Duodenal mucosa (tissue), 2 donors: ENCODE measurements around the gene SYT17.

Source experiments
- H3K27ac ChIP-seq: one replicate; pipeline ENCODE4 v1.7.0; 2013; ENCODE audit warnings: low read depth, low read length
- H3K27me3 ChIP-seq, 2 donors: one replicate each; pipeline ENCODE4 v1.7.0; 2013; ENCODE audit warnings: low read length in 2 of 2, control low read depth in 1 of 2; ENCODE audit not compliant: insufficient read depth in 2 of 2, control insufficient read depth in 1 of 2
- H3K36me3 ChIP-seq, 2 donors: one replicate each; pipeline ENCODE4 v1.7.0; 2013; ENCODE audit warnings: low read length in 2 of 2, control low read depth in 1 of 2; ENCODE audit not compliant: insufficient read depth in 2 of 2, control insufficient read depth in 1 of 2
- H3K4me1 ChIP-seq, 2 donors: one replicate each; pipeline ENCODE4 v1.7.0; 2013; ENCODE audit warnings: low read length in 2 of 2, control low read depth in 1 of 2; ENCODE audit not compliant: insufficient read depth in 2 of 2, control insufficient read depth in 1 of 2
- H3K4me3 ChIP-seq, 2 donors: one replicate each; pipeline ENCODE4 v1.7.0; 2013; ENCODE audit warnings: low read length in 2 of 2, low read depth in 1 of 2
- H3K9ac ChIP-seq, 2 donors: one replicate each; pipeline ENCODE4 v1.7.0; 2013; ENCODE audit warnings: low read length in 2 of 2, low read depth in 1 of 2
- H3K9me3 ChIP-seq, 2 donors: one replicate each; pipeline ENCODE4 v1.7.0; 2013; ENCODE audit warnings: low read length in 2 of 2, control low read depth in 1 of 2; ENCODE audit not compliant: control insufficient read depth in 1 of 2

The SYT17 gene

GRCh38 chr16:19289811-19290485 lies 121.9 kb downstream of the SYT17 start:
- no peaks in the 10 kb centered on the region for H3K36me3 ChIP-seq
- no peak overlapping the region for H3K4me3 ChIP-seq
- H3K27ac ChIP-seq: no peak overlapping the region
- H3K4me1 ChIP-seq: no peaks in the 10 kb centered on the region
- no peak overlapping the region for H3K9ac ChIP-seq
- H3K27me3 ChIP-seq: no peaks in the 10 kb centered on the region
- no peaks in the 10 kb centered on the region for H3K9me3 ChIP-seq

GRCh38 chr16:19290860-19291259 lies 122.8 kb downstream of the SYT17 start:
- Histone ChIP-seq H3K36me3 (no peaks in the 10 kb centered on the region), H3K4me3 (no peak overlapping the region)

DNA sequence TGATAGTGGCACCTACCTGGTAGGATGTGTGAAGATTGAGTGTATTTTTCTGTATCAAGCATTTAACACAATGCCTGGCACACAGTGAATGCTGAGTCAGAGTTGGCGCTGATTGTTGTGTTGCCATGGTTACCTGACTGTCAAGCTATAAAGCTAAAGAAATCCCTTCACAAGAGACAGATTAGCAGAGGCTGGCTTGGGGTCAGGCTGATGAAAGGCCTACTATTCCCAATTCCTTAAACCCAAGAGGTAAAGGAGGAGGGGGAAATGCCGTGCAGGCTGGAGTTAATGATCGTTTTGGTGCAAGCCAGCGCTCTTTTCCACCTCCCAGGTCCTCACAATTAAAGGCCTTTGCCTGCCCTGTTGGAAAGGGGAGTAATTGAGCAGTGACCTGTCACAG lies 123.4 kb downstream of the SYT17 start:
- H3K9ac ChIP-seq: no peak overlapping the region
- H3K4me1 ChIP-seq: no peaks in the 10 kb centered on the region
- H3K27me3 ChIP-seq: no peaks in the 10 kb centered on the region
- H3K36me3 ChIP-seq: no peaks in the 10 kb centered on the region
- no peak overlapping the region for H3K27ac ChIP-seq
- H3K9me3 ChIP-seq: no peaks in the 10 kb centered on the region
- H3K4me3 ChIP-seq: no peak overlapping the region

More at GRCh38 chr16:19290860-19291259, 122.8 kb downstream of the SYT17 start:
- Histone ChIP-seq H3K27me3 (no peaks in the 10 kb centered on the region), H3K27ac (no peak overlapping the region), H3K9ac (no peak overlapping the region), H3K9me3 (no peaks in the 10 kb centered on the region), H3K4me1 (no peaks in the 10 kb centered on the region)

- no peak overlapping the region for H3K27ac ChIP-seq
- no peaks in the 10 kb centered on the region for H3K27me3 ChIP-seq
- H3K36me3 ChIP-seq: no peaks in the 10 kb centered on the region
- H3K4me3 ChIP-seq: no peak overlapping the region
- H3K4me1 ChIP-seq: no peaks in the 10 kb centered on the region
- no peaks in the 10 kb centered on the region for H3K9me3 ChIP-seq
- no peak overlapping the region for H3K9ac ChIP-seq
Observed at GRCh38 chr16:19292186-19292585, 124.1 kb downstream of the SYT17 start.

- H3K27ac ChIP-seq: no peak overlapping the region
Observed at GRCh38 chr16:19294156-19294649, 126.2 kb downstream of the SYT17 start.

DNA sequence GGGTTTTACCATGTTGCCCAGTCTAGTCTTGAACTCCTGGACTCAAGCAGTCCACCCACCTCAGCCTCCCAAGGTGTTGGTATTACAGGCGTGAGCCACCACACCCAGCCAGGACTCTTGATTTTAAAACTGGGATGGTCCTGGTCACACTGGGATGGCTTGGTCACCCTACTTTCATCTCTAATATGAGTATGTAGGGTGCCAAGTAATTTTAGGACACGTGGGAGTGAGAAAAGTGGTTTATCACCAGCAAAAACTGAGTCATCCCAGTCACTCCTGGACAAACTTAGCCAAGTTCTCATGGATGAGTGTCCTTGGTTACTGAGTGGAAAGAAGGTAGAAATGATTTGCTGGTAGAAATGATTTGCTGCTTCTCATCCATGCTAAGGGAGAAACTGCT lies 127.4 kb downstream of the SYT17 start:
- H3K4me1 ChIP-seq: no peaks in the 10 kb centered on the region
- H3K4me3 ChIP-seq: no peak overlapping the region
- H3K27me3 ChIP-seq: no peaks in the 10 kb centered on the region
- no peaks in the 10 kb centered on the region for H3K9me3 ChIP-seq
- no peaks in the 10 kb centered on the region for H3K36me3 ChIP-seq
- no peak overlapping the region for H3K27ac ChIP-seq
- H3K9ac ChIP-seq: no peak overlapping the region

More at GRCh38 chr16:19294156-19294649, 126.2 kb downstream of the SYT17 start:
- H3K27me3 ChIP-seq: no peaks in the 10 kb centered on the region
- no peak overlapping the region for H3K4me3 ChIP-seq
- no peaks in the 10 kb centered on the region for H3K36me3 ChIP-seq
- no peaks in the 10 kb centered on the region for H3K9me3 ChIP-seq
- H3K4me1 ChIP-seq: no peaks in the 10 kb centered on the region
- H3K9ac ChIP-seq: no peak overlapping the region

DNA sequence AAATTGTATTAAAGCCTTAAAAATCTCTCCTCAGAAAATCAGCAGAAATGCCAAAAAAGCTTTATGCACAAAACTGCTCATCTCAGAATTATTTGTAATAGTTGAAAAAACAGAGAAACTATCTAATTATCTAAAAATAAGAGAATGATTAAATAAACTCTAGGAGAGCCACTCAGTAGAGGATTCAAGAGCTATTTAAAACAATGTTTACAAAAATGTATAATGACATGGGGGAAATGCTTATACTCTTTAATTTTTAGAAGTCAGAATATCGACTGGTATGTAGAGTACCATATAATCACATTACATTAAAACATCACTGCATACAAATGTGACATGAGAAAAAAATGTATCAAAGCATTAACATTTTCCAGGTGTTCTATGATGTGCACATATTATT lies 129.4 kb downstream of the SYT17 start:
- no peaks in the 10 kb centered on the region for H3K36me3 ChIP-seq
- no peak overlapping the region for H3K9ac ChIP-seq
- no peaks in the 10 kb centered on the region for H3K4me1 ChIP-seq
- no peak overlapping the region for H3K27ac ChIP-seq
- no peak overlapping the region for H3K4me3 ChIP-seq
- no peaks in the 10 kb centered on the region for H3K9me3 ChIP-seq
- H3K27me3 ChIP-seq: no peaks in the 10 kb centered on the region

DNA sequence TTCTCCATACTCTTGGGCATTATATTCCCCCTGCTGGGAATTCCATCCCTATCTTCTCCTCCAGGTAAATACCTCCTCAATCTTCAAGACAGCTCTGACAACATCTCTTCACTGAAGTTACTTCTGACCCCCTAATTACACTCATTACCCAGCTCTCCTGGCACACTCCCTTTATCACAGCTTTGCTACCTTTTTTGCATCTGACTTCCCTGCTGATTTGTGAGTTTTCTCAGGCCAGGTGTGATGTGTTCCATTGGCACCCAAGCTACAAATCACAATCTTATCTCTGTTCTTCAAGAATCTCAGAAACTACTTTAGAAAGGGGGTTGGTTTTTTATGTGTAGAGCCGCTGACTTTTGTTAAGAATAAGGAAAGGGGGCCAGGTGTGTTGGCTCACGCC lies 131.5 kb downstream of the SYT17 start:
- no peak overlapping the region for H3K9ac ChIP-seq

GRCh38 chr16:19301931-19302330 lies 133.9 kb downstream of the SYT17 start:
- H3K27ac ChIP-seq: no peak overlapping the region
- no peaks in the 10 kb centered on the region for H3K4me1 ChIP-seq
- H3K9me3 ChIP-seq: no peaks in the 10 kb centered on the region
- no peak overlapping the region for H3K9ac ChIP-seq
- H3K27me3 ChIP-seq: no peaks in the 10 kb centered on the region
- no peak overlapping the region for H3K4me3 ChIP-seq
- no peaks in the 10 kb centered on the region for H3K36me3 ChIP-seq

More for the DNA sequence above, 131.5 kb downstream of the SYT17 start:
- Histone ChIP-seq H3K9me3 (no peaks in the 10 kb centered on the region), H3K36me3 (no peaks in the 10 kb centered on the region), H3K27ac (no peak overlapping the region), H3K4me3 (no peak overlapping the region), H3K27me3 (no peaks in the 10 kb centered on the region), H3K4me1 (no peaks in the 10 kb centered on the region)

DNA sequence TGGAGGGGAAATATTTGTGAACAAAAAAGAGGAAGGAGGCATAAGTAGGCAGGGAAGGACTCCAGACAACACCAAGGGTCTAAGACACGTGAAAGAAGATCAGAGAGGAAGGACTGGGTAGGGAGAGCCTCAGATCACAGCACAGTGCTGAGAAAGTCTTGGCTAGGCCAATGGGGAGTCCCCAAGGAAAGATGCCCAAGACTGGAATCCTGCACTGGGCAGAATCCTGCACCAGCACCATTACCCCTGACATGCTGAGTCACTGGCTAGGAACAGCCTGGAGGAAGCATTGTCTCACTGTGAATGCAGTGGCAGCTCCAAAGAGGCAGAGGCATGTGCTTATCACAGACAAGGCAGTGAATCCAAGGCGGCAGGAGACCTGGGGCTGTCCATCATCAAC lies 136.7 kb downstream of the SYT17 start:
- H3K36me3 ChIP-seq: no peaks in the 10 kb centered on the region
- no peak overlapping the region for H3K27ac ChIP-seq
- H3K4me1 ChIP-seq: no peaks in the 10 kb centered on the region
- no peaks in the 10 kb centered on the region for H3K27me3 ChIP-seq
- H3K9ac ChIP-seq: no peak overlapping the region
- H3K9me3 ChIP-seq: no peaks in the 10 kb centered on the region
- H3K4me3 ChIP-seq: no peak overlapping the region
